H1 (cell line): ENCODE data around the gene INIP. TPM values are rescaled to one million over a fixed set of nuclear protein-coding genes. Genes with fewer than 3 reads are reported as not detected.

Experiments used
- CTCF ChIA-PET: fragments of 300-600 bp; sonication (Branson Sonifier 250); formaldehyde crosslinking; loops from one replicate; lab custom pipeline; 2021; ENCODE audit not compliant: partially characterized antibody; lab: Charles Lee
- POLR2A ChIA-PET: fragments of 300-600 bp; sonication (Branson Sonifier 250); formaldehyde crosslinking; loops from one replicate; lab custom pipeline; 2021; ENCODE audit warnings: inconsistent platforms; ENCODE audit not compliant: partially characterized antibody; lab: Charles Lee
- DNase-seq, 2 experiments: peaks; one replicate each; pipeline versions ENCODE4 v3.0.0 to v3.0.0-alpha.2; 2010 to 2022; ENCODE audit warnings: low spot score in 2 of 2, low read depth in 1 of 2, mixed read lengths in 1 of 2
- FAIRE-seq: peaks from 2 replicates; lab custom pipeline; 2011; peaks lifted over from hg19 to GRCh38; lab: Jason Lieb, UNC
- H2AFZ ChIP-seq: 2 replicates; pipeline ENCODE4 v1.8.1; 2012; ENCODE audit warnings: low read length, inconsistent platforms
- H2AK5ac ChIP-seq: 2 replicates; pipeline ENCODE4 v1.6.1; 2013; ENCODE audit warnings: low read depth, low read length
- H2BK120ac ChIP-seq: replicated peaks from 2 replicates; pipeline ENCODE3; 2013; ENCODE audit warnings: low read depth, low read length, inconsistent platforms
- H2BK12ac ChIP-seq: 2 replicates; pipeline ENCODE4 v1.6.1; 2013; ENCODE audit warnings: low read depth, low read length
- H2BK15ac ChIP-seq: 2 replicates; pipeline ENCODE4 v1.6.1; 2013; ENCODE audit warnings: low read length
- H2BK20ac ChIP-seq: 2 replicates; pipeline ENCODE4 v1.6.1; 2013; ENCODE audit warnings: low read length
- H2BK5ac ChIP-seq: 2 replicates; pipeline ENCODE4 v1.6.1; 2013; ENCODE audit warnings: low read depth, low read length
- H3K14ac ChIP-seq: 2 replicates; pipeline ENCODE4 v1.6.1; 2013; ENCODE audit warnings: inconsistent platforms; ENCODE audit not compliant: insufficient read length
- H3K18ac ChIP-seq: 2 replicates; pipeline ENCODE4 v1.6.1; 2013; ENCODE audit warnings: low read length; ENCODE audit errors: extremely low read depth
- H3K23ac ChIP-seq: 2 replicates; pipeline ENCODE4 v1.6.1; 2013; ENCODE audit warnings: inconsistent platforms; ENCODE audit not compliant: insufficient read length
- H3K23me2 ChIP-seq: 2 replicates; pipeline ENCODE4 v1.6.1; 2013; ENCODE audit warnings: low read depth, low read length
- H3K27ac ChIP-seq: 2 replicates; pipeline ENCODE4 v1.6.1; 2011; ENCODE audit warnings: low read depth, low read length, inconsistent platforms
- H3K27me3 ChIP-seq, 4 experiments: replicated peaks in 1 of 4; 1 replicate in 1 of 4; 2 replicates in 3 of 4; pipeline versions ENCODE4 v1.6.1 to v1.8.1; 2011 to 2013; ENCODE audit warnings: low read length in 3 of 4, mild to moderate bottlenecking in 3 of 4, inconsistent platforms in 2 of 4, mixed read lengths in 2 of 4, moderate library complexity in 1 of 4; ENCODE audit not compliant: control insufficient read depth in 3 of 4, insufficient read depth in 3 of 4; ENCODE audit errors: extremely low read depth in 1 of 4
- H3K36me3 ChIP-seq, 4 experiments: 2 replicates each; pipeline versions ENCODE4 v1.6.1 to v1.8.1; 2011 to 2013; ENCODE audit warnings: mild to moderate bottlenecking in 4 of 4, low read length in 3 of 4, moderate library complexity in 2 of 4, control low read depth in 1 of 4, inconsistent platforms in 1 of 4; ENCODE audit not compliant: insufficient read depth in 4 of 4, control insufficient read depth in 2 of 4
- H3K4ac ChIP-seq: replicated peaks from 2 replicates; pipeline ENCODE3; 2013; ENCODE audit warnings: low read length, low read depth, mixed read lengths, inconsistent platforms; ENCODE audit not compliant: insufficient read length
- H3K4me1 ChIP-seq, 4 experiments: replicated peaks in 1 of 4; 1 replicate in 1 of 4; 2 replicates in 3 of 4; pipeline versions ENCODE4 v1.6.1 to v1.8.1; 2011 to 2013; ENCODE audit warnings: low read length in 3 of 4, inconsistent platforms in 2 of 4, mixed read lengths in 1 of 4; ENCODE audit not compliant: insufficient read depth in 4 of 4, control insufficient read depth in 3 of 4
- H3K4me2 ChIP-seq, 2 experiments: 2 replicates each; pipeline versions ENCODE4 v1.6.1 to v1.8.1; 2011 to 2013; ENCODE audit warnings: low read depth in 2 of 2, low read length in 2 of 2, control low read depth in 1 of 2, inconsistent platforms in 1 of 2, mild to moderate bottlenecking in 1 of 2; ENCODE audit not compliant: insufficient read depth in 1 of 2
- H3K4me3 ChIP-seq, 4 experiments: fragments of 200-600, 300-600 bp in 1 of 4; sonication (generic), shearing (Covaris generic), sonication (Bioruptor Twin) in 1 of 4; 2 replicates each; pipeline versions ENCODE4 v1.5.1 to v1.8.1; 2011 to 2016; ENCODE audit warnings: low read length in 4 of 4, low read depth in 3 of 4, control low read depth in 2 of 4, inconsistent platforms in 2 of 4, mild to moderate bottlenecking in 2 of 4, mixed read lengths in 1 of 4, moderate library complexity in 1 of 4; ENCODE audit not compliant: insufficient read depth in 2 of 4; ENCODE audit errors: extremely low read depth in 1 of 4
- H3K56ac ChIP-seq: replicated peaks from 2 replicates; pipeline ENCODE3; 2013; ENCODE audit warnings: low read depth, mild to moderate bottlenecking, mixed read lengths, low read length, inconsistent platforms; ENCODE audit not compliant: insufficient read length
- H3K79me1 ChIP-seq: 2 replicates; pipeline ENCODE4 v1.6.1; 2013; ENCODE audit warnings: low read depth, low read length, control low read depth
- H3K79me2 ChIP-seq, 2 experiments: 2 replicates each; pipeline versions ENCODE4 v1.6.1 to v1.8.1; 2012 to 2013; ENCODE audit warnings: low read length in 2 of 2, mild to moderate bottlenecking in 2 of 2, inconsistent platforms in 1 of 2; ENCODE audit not compliant: insufficient read depth in 2 of 2, control insufficient read depth in 1 of 2
- H3K9ac ChIP-seq, 4 experiments: replicated peaks in 1 of 4; 1 replicate in 1 of 4; 2 replicates in 3 of 4; pipeline versions ENCODE4 v1.6.1 to v1.8.1; 2011 to 2013; ENCODE audit warnings: low read depth in 3 of 4, low read length in 3 of 4, control low read depth in 2 of 4, mild to moderate bottlenecking in 2 of 4, moderate library complexity in 2 of 4, inconsistent platforms in 1 of 4; ENCODE audit errors: extremely low read depth in 1 of 4
- H3K9me3 ChIP-seq, 2 experiments: 2 replicates each; pipeline versions ENCODE4 v1.6.1 to v1.8.1; 2012 to 2013; ENCODE audit warnings: mild to moderate bottlenecking in 2 of 2, moderate library complexity in 2 of 2, control low read depth in 1 of 2, inconsistent platforms in 1 of 2, low read depth in 1 of 2, low read length in 1 of 2, mixed read lengths in 1 of 2; ENCODE audit not compliant: insufficient read depth in 2 of 2
- H4K20me1 ChIP-seq, 2 experiments: replicated peaks in 1 of 2; 2 replicates each; pipeline versions ENCODE3 to v1.8.1; 2011 to 2013; ENCODE audit warnings: inconsistent platforms in 2 of 2, low read length in 2 of 2, mild to moderate bottlenecking in 1 of 2; ENCODE audit not compliant: insufficient read depth in 2 of 2, control insufficient read depth in 1 of 2
- H4K5ac ChIP-seq: 2 replicates; pipeline ENCODE4 v1.6.1; 2013; ENCODE audit warnings: low read length, low read depth, mixed read lengths, inconsistent platforms; ENCODE audit not compliant: insufficient read length
- H4K8ac ChIP-seq: 2 replicates; pipeline ENCODE4 v1.8.0; 2013; ENCODE audit warnings: mild to moderate bottlenecking, moderate library complexity, low read length, inconsistent platforms; ENCODE audit not compliant: insufficient read depth; ENCODE audit errors: extremely low read depth
- H4K91ac ChIP-seq: replicated peaks from 2 replicates; pipeline ENCODE3; 2013; ENCODE audit warnings: low read length, mixed read lengths, inconsistent platforms; ENCODE audit not compliant: insufficient read length
- JUND ChIP-seq: IDR thresholded peaks from 2 replicates; pipeline ENCODE4 v1.6.1; 2011; ENCODE audit warnings: mild to moderate bottlenecking, improper control_type of control experiment, low read length
- KDM4A ChIP-seq: IDR thresholded peaks from one replicate; pipeline ENCODE4 v1.7.1; 2012; ENCODE audit warnings: low read depth, mild to moderate bottlenecking, moderate library complexity, low read length, inconsistent platforms; ENCODE audit not compliant: severe bottlenecking
- PHF8 ChIP-seq: fragments of 200-600 bp; sonication (generic); conservative IDR thresholded peaks from 2 replicates; pipeline ENCODE4 v1.7.1; 2012; ENCODE audit warnings: low read depth, mild to moderate bottlenecking, inconsistent platforms, low read length, moderate library complexity
- RBBP5 ChIP-seq: IDR thresholded peaks from 2 replicates; pipeline ENCODE4 v1.7.1; 2012; ENCODE audit warnings: low read depth, mild to moderate bottlenecking, inconsistent platforms, low read length, moderate library complexity, borderline replicate concordance
- WGBS, 2 experiments: shearing (Covaris generic) in 1 of 2; methylation state at CpG; one replicate each; pipeline versions ENCODE4 v1.1.6 to v1.1.7; 2013 to 2015; ENCODE audit warnings: low lambda C conversion rate in 2 of 2, mixed read lengths in 2 of 2, inconsistent platforms in 1 of 2, low coverage in 1 of 2, missing lambda C conversion rate in 1 of 2; ENCODE audit not compliant: insufficient replicate concordance in 2 of 2, insufficient coverage in 1 of 2, insufficient read length in 1 of 2; ENCODE audit errors: extremely low coverage in 1 of 2, missing lambda C conversion rate in 1 of 2; 5-methylcytosine and 5-hydroxymethylcytosine counted together
- polyA plus RNA-seq, 7 experiments: library from polyadenylated mRNA; depleted of rRNA in 3 of 7; stranded (reverse) in 5 of 7; unstranded in 2 of 7; fragments of >200 nt in 5 of 7; fragments of 200-250 nt in 2 of 7; gene quantifications; 1 replicate in 5 of 7; 2 replicates in 1 of 7; 4 replicates in 1 of 7; pipeline versions ENCODE4 v1.2.1 to v1.2.3, GENCODE V29; 2011 to 2013; ENCODE audit warnings: missing spikeins in 2 of 7, mixed read lengths in 2 of 7
- total RNA-seq: library from RNA; stranded (reverse); fragmentation: NEBNext Ultra II Directional; extraction: Animal tissue kit (Norgen Biotek cat#: 25700); gene quantifications from 2 replicates; pipeline ENCODE4 v1.2.1, GENCODE V29; 2021

INIP gene
- total and polyA plus RNA-seq, 2 of the 8 experiments (the other 6 are each of a cell fraction or from before 2014, with no cell fraction given) = 10.7 to 18.3 TPM

- H3K4me1 ChIP-seq = peaks cover 0 to 7% (median 5%) of the 10 kb centered on the region in 4 experiments; a peak in 6 of 7 replicates
- no peak overlapping the region for H3K14ac ChIP-seq
- ChIA-PET CTCF (interaction anchor here (1.0 to 3.2 kb wide), 6 partner anchors 10 to 653 kb away, joined by 3 to 10 read pairs (median 4); no protein-coding TSS in a partner anchor), POLR2A (interaction anchor here (0.9 to 1.7 kb wide), 7 partner anchors 11 to 117 kb away, joined by 3 to 4 read pairs (median 3); no protein-coding TSS in a partner anchor)
- H3K36me3 ChIP-seq = no peaks in the 10 kb centered on the region
- H3K79me1 ChIP-seq = no peaks in the 10 kb centered on the region
- no peak overlapping the region for H3K27ac ChIP-seq
- FAIRE-seq (no peak), DNase-seq (no peak)
- H2BK5ac ChIP-seq = no peak overlapping the region
- TF ChIP-seq JUND (no peak), PHF8 (0 out of 2 replicates have a peak, but pooled peaks have one; percentile 35), RBBP5 (0 out of 2 replicates have a peak, but pooled peaks have one; percentile 14), KDM4A (peak; percentile 57)
- peaks cover 0 to 8% of the 10 kb centered on the region in 2 experiments; a peak in 1 of 4 replicates for H3K79me2 ChIP-seq
- no peak overlapping the region for H2AK5ac ChIP-seq
- H3K23me2 ChIP-seq = peaks cover 12% of the 10 kb centered on the region
- no peak overlapping the region for H2BK12ac ChIP-seq
- H3K27me3 ChIP-seq = no peaks in the 10 kb centered on the region
- no peak overlapping the region for H3K18ac ChIP-seq
- H3K4me2 ChIP-seq = peak overlapping the region; percentile 71 to 96
- 0 out of 2 replicates have a peak overlapping the region, but pooled peaks have one; percentile 21 for H4K8ac ChIP-seq
- H3K56ac ChIP-seq = no peak overlapping the region
- no peak overlapping the region for H3K4ac ChIP-seq
- no peaks in the 10 kb centered on the region for H3K9me3 ChIP-seq
- no peak overlapping the region for H2BK15ac ChIP-seq
- no peak overlapping the region for H2AFZ ChIP-seq
- H3K9ac ChIP-seq = peak overlapping the region in 2 of 4 experiments; percentile 48 to 50; a peak in 3 of 7 replicates
- H2BK20ac ChIP-seq = no peak overlapping the region
- H4K91ac ChIP-seq = no peak overlapping the region
- no peak overlapping the region for H4K5ac ChIP-seq
- 2% methylated on average over 28 of the region's 50 CpGs; no CpG with 5 or more reads in 1 of the 2 experiments for WGBS, 2 experiments
- H3K4me3 ChIP-seq = peak overlapping the region; percentile 41 to 84 (median 58)
- H3K23ac ChIP-seq = no peak overlapping the region
- H4K20me1 ChIP-seq = no peaks in the 10 kb centered on the region
- no peak overlapping the region for H2BK120ac ChIP-seq
These were observed 32.8 kb upstream of the INIP start for GRCh38 chr9:112750764-112751055.
